SK-N-SH (cell line): ENCODE measurements around the gene PNPLA5. TPM values are rescaled to one million over a fixed set of nuclear protein-coding genes. Genes with fewer than 3 reads are reported as not detected.

Experiments
- CTCF ChIA-PET: fragments of 300-600, 350-600 bp; formaldehyde crosslinking; extraction: SDS; loops from one replicate; lab custom pipeline; 2021; lab: Yijun Ruan, JAX
- POLR2A ChIA-PET: fragments of 350-600 bp; sonication (Branson Sonifier 250); formaldehyde crosslinking; extraction: SDS; loops from one replicate; lab custom pipeline; 2020; ENCODE audit warnings: antibody characterized with exemption, inconsistent platforms; lab: Yijun Ruan, JAX
- DNase-seq: peaks from one replicate; pipeline ENCODE4 v3.0.0; 2012
- H2AFZ ChIP-seq: fragments of 200-600 bp; sonication (generic); 2 replicates; pipeline ENCODE4 v1.8.1; 2016; ENCODE audit warnings: antibody characterized with exemption, mild to moderate bottlenecking, low read depth
- H3F3A ChIP-seq: fragments of 200-600 bp; sonication (generic); replicated peaks from 2 replicates; pipeline ENCODE3; 2016; ENCODE audit warnings: antibody characterized with exemption, mild to moderate bottlenecking; ENCODE audit not compliant: insufficient read depth
- H3K27ac ChIP-seq, 2 experiments: fragments of 200-500 bp in 1 of 2; fragments of 200-600 bp in 1 of 2; sonication (Bioruptor generic) in 1 of 2; sonication (generic), shearing (Covaris generic) in 1 of 2; 2 replicates each; pipeline versions ENCODE4 v1.5.1 to v1.6.1; 2014 to 2016; ENCODE audit warnings: low read depth in 2 of 2, inconsistent platforms in 1 of 2, low read length in 1 of 2, mild to moderate bottlenecking in 1 of 2, mixed read lengths in 1 of 2
- H3K27me3 ChIP-seq: fragments of 200-600 bp; sonication (generic), shearing (Covaris generic); 2 replicates; pipeline ENCODE4 v1.6.1; 2016; ENCODE audit warnings: mixed run types; ENCODE audit not compliant: insufficient read depth
- H3K36me3 ChIP-seq, 2 experiments: fragments of 200-500 bp in 1 of 2; fragments of 200-600 bp in 1 of 2; sonication (Bioruptor generic) in 1 of 2; sonication (generic) in 1 of 2; replicated peaks in 1 of 2; 2 replicates each; pipeline versions ENCODE3 to v1.5.1; 2014 to 2016; ENCODE audit warnings: low read length in 1 of 2, mild to moderate bottlenecking in 1 of 2; ENCODE audit not compliant: insufficient read depth in 2 of 2, control insufficient read depth in 1 of 2
- H3K4me1 ChIP-seq, 2 experiments: fragments of 200-500 bp in 1 of 2; fragments of 200-600 bp in 1 of 2; sonication (Bioruptor generic) in 1 of 2; sonication (generic), shearing (Covaris generic) in 1 of 2; 2 replicates each; pipeline versions ENCODE4 v1.5.1 to v1.6.1; 2014 to 2016; ENCODE audit warnings: low read depth in 1 of 2, low read length in 1 of 2, mixed run types in 1 of 2; ENCODE audit not compliant: insufficient read depth in 2 of 2, control insufficient read depth in 1 of 2
- H3K4me2 ChIP-seq: fragments of 200-600 bp; sonication (generic), shearing (Covaris generic); 2 replicates; pipeline ENCODE4 v1.6.1; 2017; ENCODE audit warnings: mixed run types
- H3K4me3 ChIP-seq, 2 experiments: fragments of 200-500 bp in 1 of 2; fragments of 200-600 bp in 1 of 2; sonication (Bioruptor generic) in 1 of 2; sonication (generic), shearing (Covaris generic) in 1 of 2; 2 replicates each; pipeline versions ENCODE4 v1.5.1 to v1.8.1; 2014 to 2016; ENCODE audit warnings: low read depth in 2 of 2, inconsistent platforms in 1 of 2, low read length in 1 of 2, mild to moderate bottlenecking in 1 of 2, mixed read lengths in 1 of 2, moderate library complexity in 1 of 2
- H3K79me2 ChIP-seq: fragments of 200-600 bp; sonication (generic); 2 replicates; pipeline ENCODE4 v1.8.1; 2017; ENCODE audit warnings: mild to moderate bottlenecking; ENCODE audit not compliant: insufficient read depth
- H3K9ac ChIP-seq: fragments of 200-600 bp; sonication (generic); 2 replicates; pipeline ENCODE4 v1.6.1; 2017; ENCODE audit warnings: mixed run types
- H3K9me2 ChIP-seq: fragments of 200-600 bp; sonication (generic); 2 replicates; pipeline ENCODE4 v1.6.1; 2017; ENCODE audit warnings: mixed run types
- H3K9me3 ChIP-seq: fragments of 200-600 bp; sonication (generic); 2 replicates; pipeline ENCODE4 v1.6.1; 2017; ENCODE audit warnings: mixed run types, mild to moderate bottlenecking, moderate library complexity
- H4K20me1 ChIP-seq: fragments of 200-600 bp; sonication (generic); 2 replicates; pipeline ENCODE4 v1.6.1; 2017; ENCODE audit warnings: mild to moderate bottlenecking, mixed run types; ENCODE audit not compliant: insufficient read depth
- EZH2phosphoT487 ChIP-seq: fragments of 200-600 bp; sonication (generic); IDR thresholded peaks from 2 replicates; pipeline ENCODE4 v1.6.1; 2017; ENCODE audit warnings: low read depth, mixed run types, mild to moderate bottlenecking, antibody characterized with exemption, moderate library complexity, borderline replicate concordance
- FOSL2 ChIP-seq: IDR thresholded peaks from 2 replicates; pipeline ENCODE4 v1.4.0; 2012; ENCODE audit warnings: low read depth, mild to moderate bottlenecking, moderate library complexity, borderline replicate concordance
- FOXJ3 ChIP-seq: sonication (generic); formaldehyde crosslinking; IDR thresholded peaks from 2 replicates; pipeline ENCODE4 v1.5.1; 2020; ENCODE audit warnings: mild to moderate bottlenecking, missing genetic modification reagents
- FOXM1 ChIP-seq: IDR thresholded peaks from 2 replicates; pipeline ENCODE4 v1.4.0; 2012; ENCODE audit warnings: low read depth, mild to moderate bottlenecking
- GABPA ChIP-seq: IDR thresholded peaks from 2 replicates; pipeline ENCODE4 v1.4.0; 2012; ENCODE audit warnings: low read depth, mild to moderate bottlenecking
- GATA2 ChIP-seq: sonication (generic); formaldehyde crosslinking; IDR thresholded peaks from 2 replicates; pipeline ENCODE4 v1.5.0; 2020; ENCODE audit warnings: mild to moderate bottlenecking, missing genetic modification reagents
- RCOR1 ChIP-seq: fragments of 150-350 bp; IDR thresholded peaks from 2 replicates; pipeline ENCODE4 v1.6.1; 2017; ENCODE audit warnings: antibody characterized with exemption, low read length
- REST ChIP-seq: IDR thresholded peaks from 2 replicates; pipeline ENCODE4 v1.6.1; 2012; ENCODE audit warnings: mild to moderate bottlenecking, low read depth, low read length, moderate library complexity
- SMC3 ChIP-seq: IDR thresholded peaks from 2 replicates; pipeline ENCODE4 v1.6.1; 2012; ENCODE audit warnings: low read depth, low read length, improper control_type of control experiment
- TAF1 ChIP-seq: IDR thresholded peaks from 2 replicates; pipeline ENCODE4 v1.6.1; 2012; ENCODE audit warnings: low read depth, mild to moderate bottlenecking, low read length, moderate library complexity, borderline replicate concordance
- TEAD4 ChIP-seq: IDR thresholded peaks from 2 replicates; pipeline ENCODE4 v1.4.0; 2012; ENCODE audit warnings: mild to moderate bottlenecking, borderline replicate concordance; ENCODE audit not compliant: insufficient read depth
- YY1 ChIP-seq: IDR thresholded peaks from 2 replicates; pipeline ENCODE4 v1.4.0; 2012; ENCODE audit warnings: low read depth, mild to moderate bottlenecking
- WGBS: methylation state at CpG from one replicate; pipeline ENCODE4 v1.1.6; 2017; ENCODE audit warnings: low lambda C conversion rate; 5-methylcytosine and 5-hydroxymethylcytosine counted together
- polyA plus RNA-seq, 3 experiments: library from polyadenylated mRNA; depleted of rRNA; stranded (reverse); fragments of >200 nt; gene quantifications; 2 replicates each; pipeline ENCODE4 v1.2.3, GENCODE V29; 2012
- TF ChIP-seq, protein P1 (sequence below): fragments of 200-600 bp; sonication (generic); IDR thresholded peaks from 2 replicates; pipeline ENCODE4 v1.6.1; 2017; ENCODE audit warnings: antibody characterized with exemption, mild to moderate bottlenecking, moderate library complexity
- TF ChIP-seq, protein P2 (sequence below): IDR thresholded peaks from 2 replicates; pipeline ENCODE4 v1.4.0; 2012; ENCODE audit warnings: low read depth, borderline replicate concordance

PNPLA5 gene
- polyA plus RNA-seq, 1 of the 3 experiments (the other 2 are of a cell fraction): not detected

- TF ChIP-seq, protein P1, sequence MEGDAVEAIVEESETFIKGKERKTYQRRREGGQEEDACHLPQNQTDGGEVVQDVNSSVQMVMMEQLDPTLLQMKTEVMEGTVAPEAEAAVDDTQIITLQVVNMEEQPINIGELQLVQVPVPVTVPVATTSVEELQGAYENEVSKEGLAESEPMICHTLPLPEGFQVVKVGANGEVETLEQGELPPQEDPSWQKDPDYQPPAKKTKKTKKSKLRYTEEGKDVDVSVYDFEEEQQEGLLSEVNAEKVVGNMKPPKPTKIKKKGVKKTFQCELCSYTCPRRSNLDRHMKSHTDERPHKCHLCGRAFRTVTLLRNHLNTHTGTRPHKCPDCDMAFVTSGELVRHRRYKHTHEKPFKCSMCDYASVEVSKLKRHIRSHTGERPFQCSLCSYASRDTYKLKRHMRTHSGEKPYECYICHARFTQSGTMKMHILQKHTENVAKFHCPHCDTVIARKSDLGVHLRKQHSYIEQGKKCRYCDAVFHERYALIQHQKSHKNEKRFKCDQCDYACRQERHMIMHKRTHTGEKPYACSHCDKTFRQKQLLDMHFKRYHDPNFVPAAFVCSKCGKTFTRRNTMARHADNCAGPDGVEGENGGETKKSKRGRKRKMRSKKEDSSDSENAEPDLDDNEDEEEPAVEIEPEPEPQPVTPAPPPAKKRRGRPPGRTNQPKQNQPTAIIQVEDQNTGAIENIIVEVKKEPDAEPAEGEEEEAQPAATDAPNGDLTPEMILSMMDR: no peak
- TF ChIP-seq SMC3 (no peak), TEAD4 (no peak), EZH2phosphoT487 (no peak)
Measured at GRCh38 chr22:43851058-43851978, 40.5 kb downstream of the PNPLA5 start (continued).

DNA sequence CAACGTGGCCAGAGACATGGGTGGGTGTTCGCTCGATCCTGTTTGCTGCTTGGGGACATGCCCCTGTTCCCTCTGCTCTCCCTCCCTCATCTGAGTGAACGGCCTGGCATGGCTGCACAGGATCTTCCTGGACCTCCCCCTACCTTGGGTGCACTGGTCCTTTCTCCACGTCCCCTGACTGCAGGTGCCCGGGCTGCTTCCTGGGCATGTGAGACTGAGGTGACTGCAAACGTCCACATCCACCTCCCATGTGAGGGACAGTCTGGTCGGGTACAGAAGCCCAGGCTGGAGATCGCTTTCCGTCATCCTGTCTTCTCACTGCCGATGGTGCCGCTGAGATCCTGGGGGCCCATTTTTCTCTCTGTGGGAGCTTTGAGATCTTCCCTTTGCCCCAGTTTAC, 41.3 kb downstream of the PNPLA5 start:
- Histone ChIP-seq H3K27me3 (no peaks in the 10 kb centered on the region), H2AFZ (no peak overlapping the region), H3K4me1 (peaks cover 0 to 26% of the 10 kb centered on the region in 2 experiments; a peak in 1 of 4 replicates), H3K9ac (no peak overlapping the region), H3F3A (no peaks in the 10 kb centered on the region), H3K4me2 (no peak overlapping the region), H3K9me2 (no peaks in the 10 kb centered on the region), H3K27ac (no peak overlapping the region), H3K9me3 (no peaks in the 10 kb centered on the region), H4K20me1 (no peaks in the 10 kb centered on the region), H3K4me3 (no peak overlapping the region), H3K36me3 (no peaks in the 10 kb centered on the region), H3K79me2 (no peaks in the 10 kb centered on the region)
- POLR2A ChIA-PET: no interaction called here
- DNase-seq: no peak
- CTCF ChIA-PET: no interaction called here
- 77% methylated on average over 4 of the region's 12 CpGs for WGBS
- TF ChIP-seq FOSL2 (no peak), RCOR1 (no peak), TAF1 (no peak), FOXJ3 (CRISPR knock-in tag) (no peak), REST (no peak), GATA2 (CRISPR knock-in tag) (no peak), GABPA (no peak), EZH2phosphoT487 (no peak), YY1 (no peak), FOXM1 (no peak)
- TF ChIP-seq, protein P2, sequence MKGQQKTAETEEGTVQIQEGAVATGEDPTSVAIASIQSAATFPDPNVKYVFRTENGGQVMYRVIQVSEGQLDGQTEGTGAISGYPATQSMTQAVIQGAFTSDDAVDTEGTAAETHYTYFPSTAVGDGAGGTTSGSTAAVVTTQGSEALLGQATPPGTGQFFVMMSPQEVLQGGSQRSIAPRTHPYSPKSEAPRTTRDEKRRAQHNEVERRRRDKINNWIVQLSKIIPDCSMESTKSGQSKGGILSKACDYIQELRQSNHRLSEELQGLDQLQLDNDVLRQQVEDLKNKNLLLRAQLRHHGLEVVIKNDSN: no peak
- TF ChIP-seq, all 33 proteins: peak for 0
